ENCODE data around the gene TMEM223.
"Not testable (repeated sequence)": the region's sequence is repeated elsewhere in the genome, so short reads cannot be mapped to it uniquely, and the experiment has no call there.

The TMEM223 gene, protein sequence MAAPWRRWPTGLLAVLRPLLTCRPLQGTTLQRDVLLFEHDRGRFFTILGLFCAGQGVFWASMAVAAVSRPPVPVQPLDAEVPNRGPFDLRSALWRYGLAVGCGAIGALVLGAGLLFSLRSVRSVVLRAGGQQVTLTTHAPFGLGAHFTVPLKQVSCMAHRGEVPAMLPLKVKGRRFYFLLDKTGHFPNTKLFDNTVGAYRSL

GRCh38 chr11:62791501-62792201 lies at the start of gene TMEM223:
Gene TMEM223 (minus strand): TSS chr11:62792006. CDS start chr11:62791994, 12 bp downstream.
- DNase-seq: peak; percentile 92

GRCh38 chr11:62840721-62841360 lies 49.0 kb upstream of the TMEM223 start:
- DNase-seq: peak; percentile 86

GRCh38 chr11:62839050-62839945 lies 47.5 kb upstream of the TMEM223 start, which contains the start of gene WDR74:
Gene WDR74 (minus strand): TSS chr11:62839590. CDS start chr11:62839570, 20 bp downstream.
- peak; percentile 96 for DNase-seq

DNA sequence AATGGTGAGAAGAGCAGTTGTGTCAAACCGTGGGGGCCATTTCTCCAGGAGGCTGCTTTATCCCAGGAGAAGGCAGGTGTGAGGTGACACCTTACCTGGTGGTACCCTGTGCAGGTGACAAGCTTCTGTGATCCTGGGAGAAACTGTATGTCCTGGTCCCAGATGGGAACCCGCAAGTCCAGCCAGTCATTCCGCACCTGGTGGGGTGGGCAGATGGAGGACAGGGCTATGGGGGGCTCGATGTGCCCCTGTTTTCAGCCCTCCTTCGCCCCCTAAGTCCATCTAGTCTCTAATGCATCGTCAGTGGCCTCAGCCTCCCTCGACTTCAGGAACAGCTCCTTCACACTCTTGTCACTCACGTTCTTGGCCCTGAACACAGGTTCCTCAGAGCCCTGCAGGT lies 43.5 kb upstream of the TMEM223 start:
- no peak for DNase-seq

GRCh38 chr11:62832336-62833234 lies 40.8 kb upstream of the TMEM223 start, which contains the start of gene TEX54:
Gene TEX54 (minus strand): TSS chr11:62832841.
- DNase-seq: peak; percentile 91

DNA sequence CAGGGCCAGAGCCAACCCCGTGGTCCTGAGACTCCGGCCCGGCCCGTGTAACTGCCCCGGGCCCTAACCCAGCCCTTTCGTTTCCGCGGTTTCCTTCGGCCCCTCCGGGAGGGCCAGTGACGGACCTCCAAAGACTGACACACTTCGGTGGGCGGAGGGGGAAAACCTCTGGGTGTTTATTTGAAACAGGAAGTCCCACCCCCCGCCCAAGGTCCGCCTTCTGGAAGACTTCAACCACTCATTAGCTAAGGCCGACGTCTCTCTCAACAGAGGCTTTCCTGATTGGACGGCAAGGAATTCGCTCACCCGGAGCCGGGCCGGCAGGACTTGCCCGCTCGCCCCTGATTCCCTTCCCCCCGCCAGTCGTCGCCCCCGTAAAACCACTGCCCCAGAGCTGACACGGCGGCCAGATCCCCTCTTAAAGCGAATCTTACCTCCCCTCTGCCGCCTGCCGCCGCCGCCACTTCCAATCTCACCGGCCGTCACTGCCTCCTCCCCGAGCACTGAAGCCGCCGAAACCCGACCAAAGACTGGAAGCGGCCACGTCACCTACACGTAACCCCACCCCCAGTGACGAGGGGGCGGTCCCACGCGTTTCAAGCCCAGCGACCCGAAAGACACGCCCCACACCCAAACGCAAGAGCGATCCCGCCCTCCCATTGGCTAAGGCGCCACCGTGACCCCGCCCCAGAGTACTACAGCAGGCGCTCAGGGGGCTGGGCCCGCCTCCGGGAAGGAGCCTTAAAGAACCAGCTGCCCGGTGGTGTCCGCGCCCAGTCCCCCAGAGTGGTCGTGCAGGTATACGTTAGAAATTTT lies 39.9 kb upstream of the TMEM223 start, which contains the start of gene STX5:
Gene STX5 (minus strand): TSS at position 532 of the 816 bp plus-strand sequence. CDS start 808 bp downstream, outside the sequence.
- peak; percentile 99 for DNase-seq

DNA sequence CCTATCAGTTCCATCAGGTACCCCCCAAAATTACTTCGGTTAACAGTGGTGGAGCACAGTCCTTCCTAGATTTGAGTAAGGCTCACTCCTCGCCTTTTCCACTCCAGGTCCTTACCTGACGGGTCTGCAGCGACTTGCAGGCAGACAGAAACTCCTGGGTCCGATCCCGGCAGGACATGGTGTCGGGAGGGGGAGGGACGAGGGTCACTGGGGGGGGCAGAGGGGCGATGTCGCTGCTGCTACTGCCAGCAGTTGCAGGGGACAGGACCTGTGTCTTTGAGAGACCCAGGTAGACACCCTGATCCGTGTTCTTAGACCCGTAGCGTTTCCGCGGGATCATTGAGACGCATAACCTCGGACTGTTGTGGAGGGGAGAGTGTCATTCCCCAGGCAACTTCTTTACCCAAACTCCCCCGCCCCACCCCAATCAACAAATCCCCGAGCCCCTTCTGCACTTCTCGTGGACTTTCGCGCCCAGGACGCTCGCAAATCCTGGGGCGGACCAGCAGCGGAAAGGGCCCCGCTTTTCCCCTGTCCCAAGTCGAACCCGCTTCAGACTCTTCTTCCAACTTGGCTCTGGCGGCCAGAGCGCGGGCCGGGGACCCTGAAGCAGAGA lies 39.2 kb upstream of the TMEM223 start:
- no peak for DNase-seq

GRCh38 chr11:62828130-62828529 lies 36.3 kb upstream of the TMEM223 start:
- not testable (repeated sequence) for DNase-seq

DNA sequence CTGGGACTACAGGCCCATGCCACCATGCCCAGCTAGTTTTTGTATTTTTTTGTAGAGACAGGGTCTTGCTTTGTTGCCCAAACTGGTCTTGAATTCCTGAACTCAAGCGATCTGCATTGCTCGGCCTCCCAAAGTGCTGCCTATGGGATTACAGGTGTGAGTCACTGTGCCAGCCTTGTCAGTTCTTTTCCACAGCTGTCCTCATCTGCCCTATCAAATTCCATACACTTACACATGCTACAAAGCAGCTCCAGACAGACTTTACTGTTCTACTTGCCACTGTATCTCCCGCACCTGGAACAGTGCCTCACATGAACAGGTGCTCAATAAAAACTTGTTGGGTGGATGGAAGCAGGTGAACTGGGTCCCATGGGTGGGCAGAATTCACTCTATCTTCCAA lies 31.9 kb upstream of the TMEM223 start:
- DNase-seq: no peak

DNA sequence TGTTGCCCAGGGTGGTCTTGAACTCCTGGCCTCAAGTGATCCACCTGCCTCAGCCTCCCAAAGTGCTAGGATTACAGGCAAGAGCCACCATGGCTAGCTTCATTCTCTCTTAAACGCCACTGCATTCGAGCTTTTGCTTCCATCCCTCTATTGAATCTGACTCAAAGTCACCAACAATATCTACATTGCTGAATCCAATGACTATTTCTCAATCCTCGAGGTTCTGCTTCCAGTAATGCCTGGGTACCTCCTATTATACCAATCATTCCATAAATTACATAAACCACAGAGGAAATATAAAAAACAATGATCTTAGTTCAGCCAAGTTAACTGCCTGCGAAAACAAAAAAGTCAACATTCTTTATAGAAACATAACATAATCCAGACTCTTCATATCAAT lies 25.3 kb upstream of the TMEM223 start:
- no peak for DNase-seq

DNA sequence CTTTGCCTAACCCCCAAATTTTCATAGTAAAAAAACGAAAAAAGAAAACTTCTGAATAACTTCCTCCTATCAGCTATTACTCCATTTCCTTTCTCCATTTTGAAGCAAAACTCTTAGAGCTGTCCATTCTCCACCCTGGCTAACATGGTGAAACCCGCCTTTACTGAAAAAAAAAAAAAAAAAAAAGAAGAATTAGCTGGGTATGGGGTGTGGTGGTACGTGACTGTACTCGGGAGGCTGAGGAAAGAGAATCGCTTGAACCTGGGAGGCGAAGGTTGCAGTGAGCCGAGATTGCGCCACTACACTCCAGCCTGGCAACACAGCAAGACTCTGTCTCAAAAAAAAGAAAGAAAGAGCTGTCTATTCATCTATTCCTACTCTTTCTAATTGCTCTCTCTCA lies 24.8 kb upstream of the TMEM223 start:
- DNase-seq: no peak

GRCh38 chr11:62811659-62812058 lies 19.9 kb upstream of the TMEM223 start:
- no peak for DNase-seq

DNA sequence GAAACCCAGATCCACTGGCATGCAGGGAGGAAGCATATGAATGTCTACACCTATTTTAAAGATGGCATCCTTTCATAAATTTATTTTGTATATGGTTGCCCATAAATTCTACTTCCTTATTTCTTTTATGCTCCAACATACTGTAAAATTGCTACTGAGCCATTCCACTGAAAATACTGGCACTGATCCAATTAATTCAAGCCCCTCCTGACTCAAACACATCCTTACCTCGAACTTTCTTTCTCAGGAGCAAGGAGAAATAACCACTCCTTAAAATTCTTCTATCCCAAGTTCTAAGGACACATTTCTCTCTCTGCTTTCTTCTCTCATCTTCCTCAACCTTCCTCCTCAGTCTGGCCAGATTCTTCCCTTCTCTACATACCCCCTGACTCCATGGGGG lies 18.9 kb upstream of the TMEM223 start:
- DNase-seq: no peak

DNA sequence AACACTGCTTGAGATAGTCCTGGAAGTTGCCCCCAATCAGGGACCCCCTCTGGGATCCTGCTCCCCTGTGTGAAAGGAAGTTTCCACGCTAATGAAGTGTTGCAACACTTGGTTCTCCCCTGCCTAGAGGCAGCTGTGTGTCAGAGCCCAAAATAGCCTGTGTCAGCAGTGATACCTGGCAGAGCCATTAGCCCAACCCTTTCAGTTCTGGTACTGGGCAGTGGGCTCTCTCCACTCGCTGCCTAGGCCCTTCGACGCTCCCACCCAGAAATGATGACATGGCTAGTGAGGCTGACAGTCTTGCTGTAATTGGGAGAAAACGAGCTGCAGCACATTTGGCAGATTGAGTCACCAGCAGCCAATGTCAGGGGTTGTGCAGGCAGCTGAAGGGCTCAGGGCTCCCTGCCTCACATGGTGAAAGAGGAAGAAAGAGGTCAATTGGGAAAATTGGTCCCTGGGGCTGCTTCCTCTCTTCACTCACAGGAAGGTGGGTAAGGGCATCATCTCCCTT lies 14.9 kb upstream of the TMEM223 start:
- DNase-seq: peak; percentile 30

DNA sequence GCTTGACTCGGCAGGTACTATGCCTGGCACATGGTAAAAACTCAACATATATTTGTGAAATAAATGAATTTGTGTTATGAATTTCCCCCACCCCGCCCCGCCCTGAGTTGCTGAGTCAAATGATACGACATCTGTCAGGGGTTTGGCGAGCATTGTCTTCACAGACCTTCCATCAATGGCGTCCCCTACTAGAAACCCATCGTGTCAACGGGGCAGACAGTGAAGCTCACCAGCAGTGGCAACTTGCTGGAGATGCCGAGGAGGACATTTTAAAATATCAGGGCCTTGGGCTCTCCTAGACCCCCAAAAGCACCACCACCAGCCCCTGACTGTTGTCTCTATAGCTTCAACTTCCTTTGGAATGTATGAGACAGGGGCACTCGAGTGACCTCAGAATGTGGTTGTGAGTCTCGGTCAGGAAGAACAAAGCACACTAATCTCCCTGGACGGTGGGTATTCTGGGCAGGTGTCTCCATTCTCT lies 14.2 kb upstream of the TMEM223 start:
- peak; percentile 66 for DNase-seq

DNA sequence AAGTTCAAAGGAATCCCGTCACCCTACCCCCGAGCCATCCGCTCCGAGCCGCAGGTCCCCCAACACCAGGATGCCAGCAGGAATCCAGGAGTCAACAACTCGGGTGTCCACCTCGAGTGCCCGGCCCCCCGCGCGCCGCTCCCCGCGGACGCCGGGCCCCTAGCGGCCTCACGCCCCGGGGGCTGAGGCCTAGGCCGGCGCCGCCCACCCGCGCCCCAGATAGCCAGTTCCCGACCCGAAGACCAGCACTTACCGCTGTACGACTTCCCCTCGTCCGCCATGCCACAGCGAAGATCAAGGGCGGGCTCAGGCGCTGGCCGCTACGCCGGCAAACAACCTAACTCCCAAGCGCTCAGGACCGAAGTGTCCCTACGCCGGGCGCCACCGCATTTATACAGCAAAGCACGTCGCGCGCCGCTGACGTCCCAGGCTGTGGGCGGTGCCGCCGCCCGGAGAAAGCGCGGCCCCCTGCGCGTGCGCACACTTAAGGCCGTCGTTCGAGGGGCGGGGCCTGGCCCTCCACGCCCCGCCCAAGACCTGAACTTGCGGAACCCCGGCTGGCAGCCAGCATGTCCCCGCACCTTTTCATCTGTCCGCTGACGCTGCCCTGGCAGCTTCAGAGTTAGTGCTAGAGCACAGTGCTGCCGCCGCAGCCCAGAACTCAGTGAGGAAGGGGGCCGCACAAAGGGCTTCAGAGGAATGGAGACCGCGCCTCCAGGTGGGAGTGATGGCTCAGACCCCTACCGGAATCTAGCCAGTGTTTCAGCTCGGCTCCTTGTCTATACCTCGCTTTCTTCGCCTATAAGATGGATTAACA lies 13.5 kb upstream of the TMEM223 start, which contains the start of gene NXF1:
Gene NXF1 (minus strand): TSS at position 365 of the 817 bp plus-strand sequence. CDS start 84 bp downstream, at position 281.
- DNase-seq: peak; percentile 98

DNA sequence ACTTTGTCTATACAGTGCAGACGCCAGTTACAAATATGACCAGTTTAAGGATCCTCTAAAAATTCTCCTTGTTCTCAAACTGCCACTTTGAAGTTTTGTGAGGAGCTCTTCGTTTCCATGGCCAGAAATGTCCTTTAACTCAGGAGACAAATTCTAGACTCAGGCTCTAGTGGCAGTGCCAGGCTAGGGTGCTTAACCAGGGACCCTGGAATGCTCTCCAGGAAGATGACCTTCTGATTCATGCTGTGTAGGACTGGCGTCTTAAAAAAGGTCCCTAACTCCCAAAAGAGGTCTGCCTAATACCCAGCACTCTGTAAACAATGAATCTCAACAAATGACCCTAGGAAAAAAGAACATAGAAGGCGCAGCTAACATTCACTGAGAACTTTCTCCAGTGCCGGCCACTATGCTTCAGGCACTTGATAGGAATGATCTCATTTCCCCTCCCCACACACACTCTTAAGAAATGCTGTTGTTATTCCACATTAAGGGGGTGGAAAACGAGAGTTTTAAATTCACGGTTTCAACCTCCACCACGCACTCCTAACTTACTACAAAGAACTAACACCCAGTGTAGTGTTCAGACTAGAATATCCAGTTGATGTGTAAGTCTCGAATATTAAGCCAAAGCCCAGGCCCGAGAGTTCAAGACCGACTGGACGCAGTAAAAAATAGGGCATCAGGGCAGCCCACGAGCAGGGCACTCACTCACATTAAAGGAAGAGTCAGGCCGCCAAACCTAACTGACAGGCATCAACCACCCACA lies 12.7 kb upstream of the TMEM223 start:
- peak; percentile 62 for DNase-seq

DNA sequence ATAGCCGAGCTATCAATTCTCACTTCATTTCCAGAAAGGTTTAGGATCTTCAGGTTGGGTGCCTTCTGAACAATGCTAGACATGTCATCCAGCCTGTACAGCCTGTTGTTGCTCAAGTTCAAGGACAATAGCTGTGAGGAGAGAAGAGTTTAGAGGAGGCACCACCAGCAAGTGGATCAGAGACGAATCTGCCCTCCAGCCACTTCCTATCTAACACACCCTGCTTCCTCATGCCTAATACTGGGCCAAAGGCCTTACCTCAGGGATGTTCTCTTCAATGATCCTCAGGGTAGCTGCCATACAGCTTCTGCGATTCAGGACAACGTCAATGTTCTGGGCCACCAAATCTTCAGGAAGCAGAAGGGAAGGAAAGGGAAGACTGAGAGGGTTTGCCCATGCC lies 9.3 kb upstream of the TMEM223 start:
- no peak for DNase-seq

All from DMS53 (cell line).